ENCODE measurements around the gene GSC2.

GRCh38 chr22:19174106-19175025, 24.3 kb upstream of the GSC2 start:
- TF ChIP-seq EP300 (IDR thresholded peaks at IDR 0.05) (no peak), POLR2AphosphoS5 (IDR thresholded peaks at IDR 0.05) (no peak)
- TF ChIP-seq, protein P1, sequence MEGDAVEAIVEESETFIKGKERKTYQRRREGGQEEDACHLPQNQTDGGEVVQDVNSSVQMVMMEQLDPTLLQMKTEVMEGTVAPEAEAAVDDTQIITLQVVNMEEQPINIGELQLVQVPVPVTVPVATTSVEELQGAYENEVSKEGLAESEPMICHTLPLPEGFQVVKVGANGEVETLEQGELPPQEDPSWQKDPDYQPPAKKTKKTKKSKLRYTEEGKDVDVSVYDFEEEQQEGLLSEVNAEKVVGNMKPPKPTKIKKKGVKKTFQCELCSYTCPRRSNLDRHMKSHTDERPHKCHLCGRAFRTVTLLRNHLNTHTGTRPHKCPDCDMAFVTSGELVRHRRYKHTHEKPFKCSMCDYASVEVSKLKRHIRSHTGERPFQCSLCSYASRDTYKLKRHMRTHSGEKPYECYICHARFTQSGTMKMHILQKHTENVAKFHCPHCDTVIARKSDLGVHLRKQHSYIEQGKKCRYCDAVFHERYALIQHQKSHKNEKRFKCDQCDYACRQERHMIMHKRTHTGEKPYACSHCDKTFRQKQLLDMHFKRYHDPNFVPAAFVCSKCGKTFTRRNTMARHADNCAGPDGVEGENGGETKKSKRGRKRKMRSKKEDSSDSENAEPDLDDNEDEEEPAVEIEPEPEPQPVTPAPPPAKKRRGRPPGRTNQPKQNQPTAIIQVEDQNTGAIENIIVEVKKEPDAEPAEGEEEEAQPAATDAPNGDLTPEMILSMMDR (IDR thresholded peaks at IDR 0.05), result no peak
